Measurements from ENCODE around the gene UCP2.

UCP2 gene

GRCh38 chr11:74010306-74011300, 28.0 kb upstream of the UCP2 start:
- no peak for DNase-seq (ENCODE audit: low read depth in 2 of 3, low spot score in 2 of 3)

GRCh38 chr11:74009675-74010305, 27.1 kb upstream of the UCP2 start:
- no peak for DNase-seq (ENCODE audit: low read depth in 2 of 3, low spot score in 2 of 3)

GRCh38 chr11:74009230-74009547, 26.5 kb upstream of the UCP2 start:
- no peak for DNase-seq (ENCODE audit: low read depth in 2 of 3, low spot score in 2 of 3)

- no peak for DNase-seq (ENCODE audit: low read depth in 2 of 3, low spot score in 2 of 3)
Observed at GRCh38 chr11:74008373-74009229, 26.0 kb upstream of the UCP2 start, which contains the start of gene UCP3. UCP3 (minus strand) TSS chr11:74009085; CDS start chr11:74007042, 2,043 bp downstream.

- no peak for DNase-seq (ENCODE audit: low read depth in 2 of 3, low spot score in 2 of 3)
Observed at GRCh38 chr11:74007691-74008372, 25.2 kb upstream of the UCP2 start.

GRCh38 chr11:74006743-74007304, 24.2 kb upstream of the UCP2 start:
- DNase-seq (ENCODE audit: low read depth in 2 of 3, low spot score in 2 of 3): no peak

- DNase-seq (ENCODE audit: low read depth in 2 of 3, low spot score in 2 of 3): no peak
Observed at GRCh38 chr11:74005721-74006517, 23.3 kb upstream of the UCP2 start.

GRCh38 chr11:74004759-74005615, 22.3 kb upstream of the UCP2 start:
- peak in 1 of 3 experiments; percentile 46 for DNase-seq (ENCODE audit: low read depth in 2 of 3, low spot score in 2 of 3)

- no peak for DNase-seq (ENCODE audit: low read depth in 2 of 3, low spot score in 2 of 3)
Observed at GRCh38 chr11:74004046-74004695, 21.5 kb upstream of the UCP2 start.

GRCh38 chr11:74002832-74003231, 20.2 kb upstream of the UCP2 start:
- no peak for DNase-seq (ENCODE audit: low read depth in 2 of 3, low spot score in 2 of 3)

GRCh38 chr11:74001822-74002286, 19.2 kb upstream of the UCP2 start:
- no peak for DNase-seq (ENCODE audit: low read depth in 2 of 3, low spot score in 2 of 3)

- no peak for DNase-seq (ENCODE audit: low read depth in 2 of 3, low spot score in 2 of 3)
Observed at GRCh38 chr11:74000307-74001133, 17.9 kb upstream of the UCP2 start.

GRCh38 chr11:73999581-74000306, 17.1 kb upstream of the UCP2 start:
- DNase-seq (ENCODE audit: low read depth in 2 of 3, low spot score in 2 of 3): no peak

- no peak for DNase-seq (ENCODE audit: low read depth in 2 of 3, low spot score in 2 of 3)
Observed at GRCh38 chr11:73998846-73999575, 16.4 kb upstream of the UCP2 start.

GRCh38 chr11:73997120-73997770, 14.6 kb upstream of the UCP2 start:
- no peak for DNase-seq (ENCODE audit: low read depth in 2 of 3, low spot score in 2 of 3)

Measured in activated CD8-positive, alpha-beta memory T cell treated with anti-CD3 and anti-CD28 coated beads for 48 hours (primary cell).